Pancreas (tissue), 10 donors: ENCODE data around the gene KCNN4. TPM values are rescaled to one million over a fixed set of nuclear protein-coding genes. Genes with fewer than 3 reads are reported as not detected.
"Not testable (repeated sequence)": the region's sequence is repeated elsewhere in the genome, so short reads cannot be mapped to it uniquely, and the experiment has no call there.

Source experiments
- ATAC-seq, 4 donors: fragments of 200-7000 bp; cut with Tn5 transposase; one replicate each; pipeline versions ENCODE4 v1.8.0 to v1.9.1; 2020; ENCODE audit warnings: mild to moderate bottlenecking in 4 of 4, moderate library complexity in 4 of 4
- DNase-seq, 6 donors: peaks; one replicate each; pipeline ENCODE4 v3.0.0-alpha.2; 2020
- FAIRE-seq: peaks from 2 replicates; lab custom pipeline; 2012; peaks lifted over from hg19 to GRCh38; lab: Jason Lieb, UNC
- H3K27ac ChIP-seq, 4 donors: fragments of 200-600 bp; sonication (generic); 1 replicate in 3 of 4; 2 replicates in 1 of 4; pipeline versions ENCODE4 v1.5.0 to v1.8.0; 2020
- H3K27me3 ChIP-seq, 4 donors: fragments of 200-600 bp; one replicate each; pipeline ENCODE4 v1.8.0; 2021
- H3K36me3 ChIP-seq, 3 donors: fragments of 200-600 bp; sonication (generic) in 1 of 3; one replicate each; pipeline versions ENCODE4 v1.5.0 to v1.8.0; 2020 to 2021
- H3K4me1 ChIP-seq, 3 donors: fragments of 200-600 bp; one replicate each; pipeline ENCODE4 v1.8.0; 2021
- H3K4me3 ChIP-seq, 4 donors: fragments of 200-600 bp; sonication (generic) in 2 of 4; one replicate each; pipeline versions ENCODE4 v1.5.0 to v1.8.0; 2020 to 2021
- H3K9me3 ChIP-seq, 4 donors: fragments of 200-600 bp; one replicate each; pipeline ENCODE4 v1.8.0; 2021
- CTCF ChIP-seq, 4 donors: fragments of 200-600 bp; sonication (generic) in 3 of 4; IDR thresholded peaks; one replicate each; pipeline versions ENCODE4 v1.5.0 to v1.8.0; 2021; ENCODE audit warnings: antibody characterized with exemption in 4 of 4
- WGBS, 2 donors: extraction: QIAGEN DNeasy Blood & Tissue Kit; methylation state at CpG; one replicate each; pipeline ENCODE4 v1.1.7; 2013; 5-methylcytosine and 5-hydroxymethylcytosine counted together
- intact Hi-C, 3 donors: fragments of 100-400 bp; cut with DNase I; formaldehyde crosslinking; loops; one replicate each; pipeline versions ENCODE4 v1.11.1 to v1.14.2; 2022
- polyA plus RNA-seq, 2 donors: library from polyadenylated mRNA; stranded (reverse); fragments of 200-250 nt; gene quantifications; one replicate each; pipeline ENCODE4 v1.2.3, GENCODE V29; 2013
- total RNA-seq, 6 donors: library from RNA; stranded (reverse); fragmentation: NEBNext Ultra II Directional in 4 of 6; extraction: Animal tissue kit (Norgen Biotek cat#: 25700) in 4 of 6; gene quantifications; one replicate each; pipeline versions ENCODE4 v1.2.1 to v1.2.4, GENCODE V29; 2021 to 2023
- donor health status: healthy with polysubstance abuse.
- donor health status: DM: no; HTN: no; CAD: no; lungs with moderate emphysema.
- donor health status: DM: no; HTN: no; CAD: no.
- donor health status: control.
- donor health status: control.
- donor health status: Bipolar disorder and iron deficiency.
- donor health status: DM: yes; HTN: yes; CAD: no.
- donor health status: DM: no; HTN: no; CAD: no.
- donor health status: DM: no; HTN: no; CAD: no.
- donor health status: DM: yes; HTN: yes; CAD: no.

KCNN4 gene
- total and polyA plus RNA-seq, 8 donors = 0.43 to 2.6 (median 1.2) TPM

GRCh38 chr19:43775299-43775890, 5.4 kb downstream of the KCNN4 start:
- intact Hi-C loops = no loop called here
- 84 to 90% methylated on average over 7 of the region's 7 CpGs for WGBS, 2 donors
- H3K27ac ChIP-seq = no peak overlapping the region
- H3K4me3 ChIP-seq = no peak overlapping the region
- H3K27me3 ChIP-seq = no peaks in the 10 kb centered on the region
- no peak for TF ChIP-seq CTCF (IDR thresholded peaks at IDR 0.05)
- DNase-seq (no peak), ATAC-seq (no peak), FAIRE-seq (no peak)
- no peaks in the 10 kb centered on the region for H3K36me3 ChIP-seq
- H3K4me1 ChIP-seq = peaks cover 0 to 7% (median 0%) of the 10 kb centered on the region in 3 donors
- H3K9me3 ChIP-seq = no peaks in the 10 kb centered on the region

GRCh38 chr19:43774940-43775258, 5.9 kb downstream of the KCNN4 start:
- H3K4me3 ChIP-seq, H3K4me1 ChIP-seq, H3K36me3 ChIP-seq, ATAC-seq, DNase-seq, H3K27ac ChIP-seq, intact Hi-C loops, H3K27me3 ChIP-seq, FAIRE-seq, H3K9me3 ChIP-seq: not testable (repeated sequence)
- 81 to 82% methylated on average over 11 of the region's 11 CpGs for WGBS, 2 donors

GRCh38 chr19:43774103-43774939, 6.5 kb downstream of the KCNN4 start:
- DNase-seq = peak; percentile 37 to 88 (median 71)
- peaks cover 0 to 7% (median 0%) of the 10 kb centered on the region in 3 donors for H3K4me1 ChIP-seq
- no peak for FAIRE-seq
- peak overlapping the region in 2 of 4 donors; percentile 22 to 38 for H3K4me3 ChIP-seq
- H3K36me3 ChIP-seq = no peaks in the 10 kb centered on the region
- 7 to 9% methylated on average over 63 of the region's 63 CpGs for WGBS, 2 donors
- peak in 3 of 4 donors; percentile 24 to 57 (median 39) for TF ChIP-seq CTCF (IDR thresholded peaks at IDR 0.05)
- H3K27ac ChIP-seq = no peak overlapping the region
- ATAC-seq = peak; percentile 83 to 96 (median 90)
- no peaks in the 10 kb centered on the region for H3K9me3 ChIP-seq
- intact Hi-C loops = no loop called here
- no peaks in the 10 kb centered on the region for H3K27me3 ChIP-seq

- Histone ChIP-seq H3K9me3 (no peaks in the 10 kb centered on the region), H3K4me3 (peak overlapping the region in 1 of 4 donors; percentile 38), H3K27ac (no peak overlapping the region), H3K4me1 (peaks cover 0 to 7% (median 0%) of the 10 kb centered on the region in 3 donors), H3K27me3 (no peaks in the 10 kb centered on the region), H3K36me3 (no peaks in the 10 kb centered on the region)
- DNase-seq = no peak
- FAIRE-seq = no peak
- intact Hi-C loops = no loop called here
- WGBS, 2 donors = 58 to 61% methylated on average over 5 of the region's 5 CpGs
- no peak for ATAC-seq
- no peak for TF ChIP-seq CTCF (IDR thresholded peaks at IDR 0.05)
Observed at GRCh38 chr19:43773725-43774102, 7.1 kb downstream of the KCNN4 start.

GRCh38 chr19:43769256-43769655, 11.5 kb downstream of the KCNN4 start:
- no peak for DNase-seq
- 77 to 85% methylated on average over 14 of the region's 14 CpGs for WGBS, 2 donors
- FAIRE-seq = no peak

More at GRCh38 chr19:43769256-43769655, 11.5 kb downstream of the KCNN4 start:
- H3K27me3 ChIP-seq = no peaks in the 10 kb centered on the region
- H3K4me3 ChIP-seq = no peak overlapping the region
- no peak for ATAC-seq
- H3K36me3 ChIP-seq = no peaks in the 10 kb centered on the region
- H3K4me1 ChIP-seq = peaks cover 0 to 2% (median 0%) of the 10 kb centered on the region in 3 donors
- H3K9me3 ChIP-seq = no peaks in the 10 kb centered on the region
- TF ChIP-seq CTCF (IDR thresholded peaks at IDR 0.05) = no peak
- no peak overlapping the region for H3K27ac ChIP-seq
- intact Hi-C loops = no loop called here
